Progenitor cell of endocrine pancreas (in vitro differentiated cells): Measurements from ENCODE around the gene INSYN1. TPM values are rescaled to one million over a fixed set of nuclear protein-coding genes. Genes with fewer than 3 reads are reported as not detected.

Experiments used
- DNase-seq: peaks from one replicate; pipeline ENCODE4 v3.0.0; 2021; ENCODE audit warnings: low spot score; ENCODE audit not compliant: unreplicated experiment
- H3K27ac Mint-ChIP-seq: 2 replicates; pipeline ENCODE4 v1.8.0; 2021; ENCODE audit warnings: mild to moderate bottlenecking, moderate library complexity, mixed read lengths
- H3K27me3 Mint-ChIP-seq: 2 replicates; pipeline ENCODE4 v1.8.0; 2021; ENCODE audit warnings: mixed read lengths
- H3K36me3 Mint-ChIP-seq: 2 replicates; pipeline ENCODE4 v1.8.0; 2022; ENCODE audit warnings: mixed read lengths; ENCODE audit not compliant: insufficient read depth
- H3K4me1 Mint-ChIP-seq: 2 replicates; pipeline ENCODE4 v1.8.0; 2021; ENCODE audit warnings: low read depth, mixed read lengths
- H3K4me3 Mint-ChIP-seq: 2 replicates; pipeline ENCODE4 v1.8.0; 2021; ENCODE audit warnings: low read depth, mild to moderate bottlenecking, moderate library complexity, mixed read lengths
- H3K9me3 Mint-ChIP-seq: 2 replicates; pipeline ENCODE4 v1.8.0; 2021; ENCODE audit warnings: low read depth, mixed read lengths
- CTCF ChIP-seq: fragments of 200-600 bp; sonication (generic); IDR thresholded peaks from one replicate; pipeline ENCODE4 v1.5.0; 2021; ENCODE audit warnings: antibody characterized with exemption, mild to moderate bottlenecking; ENCODE audit not compliant: unreplicated experiment
- total RNA-seq: library from RNA; stranded (reverse); gene quantifications from 2 replicates; pipeline ENCODE4 v1.2.1, GENCODE V29; 2021

Gene INSYN1
- total RNA-seq, 1 donor from 2014 or later, result 3.7 TPM

- no peak overlapping the region for H3K27ac Mint-ChIP-seq
- no peaks in the 10 kb centered on the region for H3K9me3 Mint-ChIP-seq
- H3K27me3 Mint-ChIP-seq, result peaks cover 73% of the 10 kb centered on the region
- DNase-seq, result no peak
- peaks cover 1% of the 10 kb centered on the region for H3K4me1 Mint-ChIP-seq
- no peak for TF ChIP-seq CTCF
- H3K36me3 Mint-ChIP-seq, result no peaks in the 10 kb centered on the region
- H3K4me3 Mint-ChIP-seq, result peak overlapping the region; percentile 60
These were observed 999 bp downstream of the INSYN1 start for GRCh38 chr15:73751899-73752805.

GRCh38 chr15:73751511-73751898 is 1.6 kb downstream of the INSYN1 start:
- no peaks in the 10 kb centered on the region for H3K36me3 Mint-ChIP-seq
- no peak for TF ChIP-seq CTCF
- H3K4me3 Mint-ChIP-seq, result peak overlapping the region; percentile 64
- no peak overlapping the region for H3K27ac Mint-ChIP-seq
- peaks cover 1% of the 10 kb centered on the region for H3K4me1 Mint-ChIP-seq
- peaks cover 78% of the 10 kb centered on the region for H3K27me3 Mint-ChIP-seq
- no peaks in the 10 kb centered on the region for H3K9me3 Mint-ChIP-seq
- DNase-seq, result no peak

GRCh38 chr15:73750951-73751350 is 2.2 kb downstream of the INSYN1 start:
- DNase-seq, result no peak
- H3K27ac Mint-ChIP-seq, result no peak overlapping the region
- peaks cover 78% of the 10 kb centered on the region for H3K27me3 Mint-ChIP-seq
- no peak for TF ChIP-seq CTCF
- H3K4me3 Mint-ChIP-seq, result peak overlapping the region; percentile 33
- H3K9me3 Mint-ChIP-seq, result no peaks in the 10 kb centered on the region
- no peaks in the 10 kb centered on the region for H3K36me3 Mint-ChIP-seq
- H3K4me1 Mint-ChIP-seq, result peaks cover 1% of the 10 kb centered on the region

GRCh38 chr15:73750438-73750837 is 2.7 kb downstream of the INSYN1 start:
- H3K4me3 Mint-ChIP-seq, result peak overlapping the region; percentile 33
- H3K27me3 Mint-ChIP-seq, result peaks cover 74% of the 10 kb centered on the region
- no peaks in the 10 kb centered on the region for H3K9me3 Mint-ChIP-seq
- peaks cover 1% of the 10 kb centered on the region for H3K4me1 Mint-ChIP-seq
- no peak for DNase-seq
- H3K27ac Mint-ChIP-seq, result no peak overlapping the region
- no peaks in the 10 kb centered on the region for H3K36me3 Mint-ChIP-seq
- no peak for TF ChIP-seq CTCF

- H3K27ac Mint-ChIP-seq, result no peak overlapping the region
- TF ChIP-seq CTCF, result no peak
- H3K9me3 Mint-ChIP-seq, result no peaks in the 10 kb centered on the region
- no peak for DNase-seq
- peaks cover 3% of the 10 kb centered on the region for H3K4me1 Mint-ChIP-seq
- H3K4me3 Mint-ChIP-seq, result no peak overlapping the region
- H3K27me3 Mint-ChIP-seq, result peaks cover 77% of the 10 kb centered on the region
- no peaks in the 10 kb centered on the region for H3K36me3 Mint-ChIP-seq
These were observed 3.2 kb downstream of the INSYN1 start for GRCh38 chr15:73749971-73750370.
